H9 (cell line): ENCODE measurements around the gene FAM76A. TPM values are rescaled to one million over a fixed set of nuclear protein-coding genes. Genes with fewer than 3 reads are reported as not detected.
A peak's percentile ranks its signal among the peaks of the same experiment; 100 is the strongest.

Source experiments
- DNase-seq: peaks from one replicate; pipeline ENCODE4 v3.0.0-alpha.2; 2017
- H2AFZ ChIP-seq: one replicate; pipeline ENCODE4 v1.6.1; 2013; ENCODE audit warnings: mild to moderate bottlenecking, low read length, control low read depth, moderate library complexity
- H2AK5ac ChIP-seq: 2 replicates; pipeline ENCODE4 v1.6.1; 2013; ENCODE audit warnings: low read length, control low read depth, mixed read lengths; ENCODE audit not compliant: insufficient read length
- H2BK120ac ChIP-seq: one replicate; pipeline ENCODE4 v1.6.1; 2013; ENCODE audit warnings: low read depth, mild to moderate bottlenecking, low read length, control low read depth, inconsistent platforms; ENCODE audit not compliant: poor library complexity, severe bottlenecking
- H2BK12ac ChIP-seq: 2 replicates; pipeline ENCODE4 v1.6.1; 2013; ENCODE audit warnings: low read length, control low read depth, mixed read lengths, low read depth; ENCODE audit not compliant: insufficient read length
- H2BK15ac ChIP-seq: 2 replicates; pipeline ENCODE4 v1.6.1; 2013; ENCODE audit warnings: low read depth, low read length, control low read depth
- H2BK20ac ChIP-seq: one replicate; pipeline ENCODE4 v1.6.1; 2013; ENCODE audit warnings: low read depth, mild to moderate bottlenecking, low read length, control low read depth, inconsistent platforms; ENCODE audit not compliant: poor library complexity, severe bottlenecking
- H2BK5ac ChIP-seq: 2 replicates; pipeline ENCODE4 v1.6.1; 2013; ENCODE audit warnings: low read length, control low read depth, mixed read lengths; ENCODE audit not compliant: insufficient read length
- H3K14ac ChIP-seq: 2 replicates; pipeline ENCODE4 v1.6.1; 2013; ENCODE audit warnings: low read length, control low read depth; ENCODE audit not compliant: insufficient read depth
- H3K18ac ChIP-seq: 2 replicates; pipeline ENCODE4 v1.6.1; 2013; ENCODE audit warnings: low read depth, mild to moderate bottlenecking, mixed read lengths, low read length, control low read depth; ENCODE audit not compliant: insufficient read length
- H3K23ac ChIP-seq: 2 replicates; pipeline ENCODE4 v1.6.1; 2013; ENCODE audit warnings: low read length, control low read depth, mixed read lengths, low read depth; ENCODE audit not compliant: insufficient read length
- H3K23me2 ChIP-seq: 2 replicates; pipeline ENCODE4 v1.6.1; 2013; ENCODE audit warnings: low read depth, mild to moderate bottlenecking, mixed read lengths, low read length, control low read depth; ENCODE audit not compliant: insufficient read length, poor library complexity, severe bottlenecking
- H3K27ac ChIP-seq: 2 replicates; pipeline ENCODE4 v1.5.1; 2013; ENCODE audit warnings: low read length, control low read depth, mixed read lengths, low read depth; ENCODE audit not compliant: insufficient read length
- H3K27me3 ChIP-seq: 2 replicates; pipeline ENCODE4 v1.6.1; 2013; ENCODE audit warnings: low read length, control low read depth, inconsistent platforms; ENCODE audit not compliant: insufficient read depth
- H3K4ac ChIP-seq: 2 replicates; pipeline ENCODE4 v1.6.1; 2013; ENCODE audit warnings: low read depth, mild to moderate bottlenecking, control low read depth, inconsistent platforms, low read length, moderate library complexity
- H3K4me1 ChIP-seq: 2 replicates; pipeline ENCODE4 v1.6.1; 2013; ENCODE audit warnings: low read length, control low read depth, inconsistent platforms; ENCODE audit not compliant: insufficient read depth
- H3K4me2 ChIP-seq: 2 replicates; pipeline ENCODE4 v1.6.1; 2013; ENCODE audit warnings: low read length, control low read depth, mixed read lengths; ENCODE audit not compliant: insufficient read length, insufficient read depth
- H3K56ac ChIP-seq: 2 replicates; pipeline ENCODE4 v1.6.1; 2013; ENCODE audit warnings: low read depth, mild to moderate bottlenecking, mixed read lengths, low read length, control low read depth; ENCODE audit not compliant: insufficient read length
- H3K79me1 ChIP-seq: 2 replicates; pipeline ENCODE4 v1.6.1; 2013; ENCODE audit warnings: low read depth, mild to moderate bottlenecking, moderate library complexity, low read length, control low read depth, inconsistent platforms; ENCODE audit not compliant: insufficient read depth, poor library complexity, severe bottlenecking
- H3K79me2 ChIP-seq: 2 replicates; pipeline ENCODE4 v1.6.1; 2013; ENCODE audit warnings: low read length, control low read depth, inconsistent platforms; ENCODE audit not compliant: insufficient read depth
- H3K9ac ChIP-seq: 2 replicates; pipeline ENCODE4 v1.6.1; 2013; ENCODE audit warnings: low read length, control low read depth, mixed read lengths; ENCODE audit not compliant: insufficient read length; ENCODE audit errors: extremely low read depth
- H3K9me3 ChIP-seq: one replicate; pipeline ENCODE4 v1.6.1; 2013; ENCODE audit warnings: low read depth, low read length, inconsistent platforms; ENCODE audit not compliant: control insufficient read depth
- H3T11ph ChIP-seq: one replicate; pipeline ENCODE4 v1.6.1; 2013; ENCODE audit warnings: mild to moderate bottlenecking, low read length, control low read depth, inconsistent platforms
- H4K20me1 ChIP-seq: one replicate; pipeline ENCODE4 v1.6.1; 2013; ENCODE audit not compliant: control insufficient read depth, insufficient read length, insufficient read depth
- H4K5ac ChIP-seq: 2 replicates; pipeline ENCODE4 v1.6.1; 2013; ENCODE audit warnings: low read depth, mild to moderate bottlenecking, mixed read lengths, low read length, control low read depth; ENCODE audit not compliant: insufficient read length
- H4K8ac ChIP-seq: replicated peaks from 2 replicates; pipeline ENCODE4 v1.6.1; 2013; ENCODE audit warnings: low read length, control low read depth, mixed read lengths, low read depth; ENCODE audit not compliant: insufficient read length
- H4K91ac ChIP-seq: 2 replicates; pipeline ENCODE4 v1.6.1; 2013; ENCODE audit warnings: low read depth, mild to moderate bottlenecking, moderate library complexity, mixed read lengths, low read length, control low read depth; ENCODE audit not compliant: insufficient read length
- H3K27ac Mint-ChIP-seq, 3 experiments: 2 replicates in 2 of 3; 3 replicates in 1 of 3; pipeline ENCODE4 v1.8.0; 2020 to 2021; ENCODE audit warnings: mixed read lengths in 3 of 3, mild to moderate bottlenecking in 1 of 3, moderate library complexity in 1 of 3
- H3K27me3 Mint-ChIP-seq: 2 replicates; pipeline ENCODE4 v1.8.0; 2021; ENCODE audit warnings: low read depth, mild to moderate bottlenecking, moderate library complexity, mixed read lengths
- H3K36me3 Mint-ChIP-seq, 3 experiments: 2 replicates in 2 of 3; 3 replicates in 1 of 3; pipeline ENCODE4 v1.8.0; 2020 to 2021; ENCODE audit warnings: low read depth in 3 of 3, mixed read lengths in 3 of 3; ENCODE audit not compliant: insufficient read depth in 1 of 3
- H3K4me1 Mint-ChIP-seq, 2 experiments: 2 replicates each; pipeline ENCODE4 v1.8.0; 2020; ENCODE audit warnings: mixed read lengths in 2 of 2
- H3K4me3 Mint-ChIP-seq, 2 experiments: 2 replicates in 1 of 2; 3 replicates in 1 of 2; pipeline ENCODE4 v1.8.0; 2020 to 2021; ENCODE audit warnings: mild to moderate bottlenecking in 2 of 2, mixed read lengths in 2 of 2, moderate library complexity in 1 of 2
- H3K9me3 Mint-ChIP-seq, 2 experiments: 2 replicates in 1 of 2; 3 replicates in 1 of 2; pipeline ENCODE4 v1.8.0; 2020; ENCODE audit warnings: mild to moderate bottlenecking in 2 of 2, mixed read lengths in 2 of 2, moderate library complexity in 1 of 2
- WGBS: extraction: QIAGEN DNeasy Blood & Tissue Kit; methylation state at CpG from one replicate; pipeline ENCODE4 v1.1.7; 2013; ENCODE audit warnings: missing lambda C conversion rate, low lambda C conversion rate, mixed read lengths; ENCODE audit not compliant: insufficient read length; ENCODE audit errors: extremely low coverage; 5-methylcytosine and 5-hydroxymethylcytosine counted together
- total RNA-seq: library from RNA; stranded (reverse); gene quantifications from 2 replicates; pipeline ENCODE4 v1.2.1, GENCODE V29; 2021
- TF ChIP-seq, protein P1 (sequence below): fragments of 200-600 bp; sonication (generic); conservative IDR thresholded peaks from 3 replicates; pipeline ENCODE4 v1.8.0; 2021; ENCODE audit warnings: antibody characterized with exemption, mild to moderate bottlenecking

Gene FAM76A
- total RNA-seq, 1 experiment from 2014 or later, result 10.6 TPM

DNA sequence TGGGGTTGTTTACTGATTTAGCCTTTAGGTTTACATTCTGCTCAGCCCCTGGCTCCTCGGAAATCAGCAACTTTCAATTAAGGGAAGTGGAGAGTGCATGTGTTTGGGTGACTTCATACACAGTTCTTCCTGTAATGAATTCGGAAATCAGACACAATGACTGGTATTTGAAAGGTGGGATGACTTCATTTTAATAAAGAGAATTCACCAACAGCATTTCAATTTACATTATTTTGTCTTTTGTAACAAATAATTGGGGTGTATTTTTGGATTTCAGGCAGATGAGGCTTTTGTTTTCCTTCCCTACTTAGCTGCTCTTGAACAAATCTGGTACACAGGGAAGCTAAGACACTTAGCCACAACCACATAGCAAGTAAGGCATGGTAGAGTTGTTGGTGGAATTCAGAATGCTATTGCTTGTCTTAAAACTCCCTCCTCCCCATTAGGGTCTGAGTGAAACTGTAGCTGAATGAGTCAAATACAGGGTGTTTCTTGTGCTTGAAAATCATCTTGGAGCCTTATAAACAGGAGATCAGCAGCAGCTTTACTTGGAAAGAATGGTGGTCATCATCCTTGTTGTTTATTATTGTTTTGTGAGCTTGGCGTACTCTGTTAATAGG lies 48.2 kb downstream of the FAM76A start:
- no peak overlapping the region for H4K5ac ChIP-seq
- no peak overlapping the region for H2BK120ac ChIP-seq
- no peak overlapping the region for H2BK12ac ChIP-seq
- H3K4me3 Mint-ChIP-seq, result peak overlapping the region; percentile 88 to 92
- no peak overlapping the region for H2BK5ac ChIP-seq
- H3K9ac ChIP-seq, result peak overlapping the region; percentile 35
- H3K14ac ChIP-seq, result no peak overlapping the region
- H3K23me2 ChIP-seq, result peaks cover 7% of the 10 kb centered on the region
- no peaks in the 10 kb centered on the region for H3K9me3 ChIP-seq
- no peak overlapping the region for H2AK5ac ChIP-seq
- H3K4ac ChIP-seq, result no peak overlapping the region
- H3K27ac Mint-ChIP-seq, result peak overlapping the region in 1 of 3 experiments; percentile 9; a peak in 2 of 7 replicates
- H3K56ac ChIP-seq, result no peak overlapping the region
- H3K9me3 Mint-ChIP-seq, result no peaks in the 10 kb centered on the region
- H3K27ac ChIP-seq, result no peak overlapping the region
- no peak for DNase-seq
- no peak overlapping the region for H3K23ac ChIP-seq
- H2BK15ac ChIP-seq, result no peak overlapping the region
- no peaks in the 10 kb centered on the region for H3K27me3 Mint-ChIP-seq
- H3K27me3 ChIP-seq, result no peaks in the 10 kb centered on the region; the same call in 1 of the 2 replicates
- no peak overlapping the region for H4K8ac ChIP-seq
- WGBS, result no CpG with 5 or more reads among the region's 3 CpGs
- peak overlapping the region; percentile 60 for H3K4me2 ChIP-seq
- H3K18ac ChIP-seq, result no peak overlapping the region
- no peak overlapping the region for H2BK20ac ChIP-seq
- H4K20me1 ChIP-seq, result no peaks in the 10 kb centered on the region
- no peaks in the 10 kb centered on the region for H3K79me2 ChIP-seq
- H4K91ac ChIP-seq, result no peak overlapping the region
- no peak overlapping the region for H3T11ph ChIP-seq
- H2AFZ ChIP-seq, result no peak overlapping the region
- no peaks in the 10 kb centered on the region for H3K79me1 ChIP-seq
- TF ChIP-seq, protein P1, sequence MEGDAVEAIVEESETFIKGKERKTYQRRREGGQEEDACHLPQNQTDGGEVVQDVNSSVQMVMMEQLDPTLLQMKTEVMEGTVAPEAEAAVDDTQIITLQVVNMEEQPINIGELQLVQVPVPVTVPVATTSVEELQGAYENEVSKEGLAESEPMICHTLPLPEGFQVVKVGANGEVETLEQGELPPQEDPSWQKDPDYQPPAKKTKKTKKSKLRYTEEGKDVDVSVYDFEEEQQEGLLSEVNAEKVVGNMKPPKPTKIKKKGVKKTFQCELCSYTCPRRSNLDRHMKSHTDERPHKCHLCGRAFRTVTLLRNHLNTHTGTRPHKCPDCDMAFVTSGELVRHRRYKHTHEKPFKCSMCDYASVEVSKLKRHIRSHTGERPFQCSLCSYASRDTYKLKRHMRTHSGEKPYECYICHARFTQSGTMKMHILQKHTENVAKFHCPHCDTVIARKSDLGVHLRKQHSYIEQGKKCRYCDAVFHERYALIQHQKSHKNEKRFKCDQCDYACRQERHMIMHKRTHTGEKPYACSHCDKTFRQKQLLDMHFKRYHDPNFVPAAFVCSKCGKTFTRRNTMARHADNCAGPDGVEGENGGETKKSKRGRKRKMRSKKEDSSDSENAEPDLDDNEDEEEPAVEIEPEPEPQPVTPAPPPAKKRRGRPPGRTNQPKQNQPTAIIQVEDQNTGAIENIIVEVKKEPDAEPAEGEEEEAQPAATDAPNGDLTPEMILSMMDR, result no peak
- peaks cover 9 to 13% of the 10 kb centered on the region in 2 experiments for H3K4me1 Mint-ChIP-seq
- no peaks in the 10 kb centered on the region for H3K4me1 ChIP-seq
- no peaks in the 10 kb centered on the region; a peak in 1 of 7 replicates for H3K36me3 Mint-ChIP-seq
